Colonic mucosa (tissue), 4 donors: ENCODE measurements around the gene NDRG4. TPM values are rescaled to one million over a fixed set of nuclear protein-coding genes. Genes with fewer than 3 reads are reported as not detected.

ENCODE experiments used
- DNase-seq: peaks from one replicate; pipeline ENCODE4 v3.0.0-alpha.2; 2020
- H3K27ac ChIP-seq: fragments of 200-600 bp; one replicate; pipeline ENCODE4 v1.8.0; 2021
- H3K27me3 ChIP-seq: fragments of 200-600 bp; one replicate; pipeline ENCODE4 v1.8.0; 2021
- H3K36me3 ChIP-seq: fragments of 200-600 bp; one replicate; pipeline ENCODE4 v1.8.0; 2021
- H3K4me1 ChIP-seq: fragments of 200-600 bp; one replicate; pipeline ENCODE4 v1.8.0; 2021; ENCODE audit warnings: mild to moderate bottlenecking
- H3K4me3 ChIP-seq: fragments of 200-600 bp; one replicate; pipeline ENCODE4 v1.8.0; 2021
- H3K9ac ChIP-seq, 2 donors: one replicate each; pipeline ENCODE4 v1.7.0; 2013; ENCODE audit warnings: control low read depth in 2 of 2, low read depth in 2 of 2, low read length in 2 of 2
- H3K9me3 ChIP-seq: fragments of 200-600 bp; one replicate; pipeline ENCODE4 v1.8.0; 2021
- intact Hi-C: fragments of 100-400 bp; cut with DNase I; formaldehyde crosslinking; loops from one replicate; pipeline ENCODE4 v1.14.1; 2022
- total RNA-seq, 2 donors: library from RNA; stranded (reverse); fragmentation: NEBNext Ultra II Directional in 1 of 2; extraction: Animal tissue kit (Norgen Biotek cat#: 25700) in 1 of 2; gene quantifications; one replicate each; pipeline ENCODE4 v1.2.1, GENCODE V29; 2021
- TF ChIP-seq, protein P1 (sequence below): fragments of 200-600 bp; IDR thresholded peaks from one replicate; pipeline ENCODE4 v1.8.0; 2022; ENCODE audit warnings: antibody characterized with exemption, mild to moderate bottlenecking
- donor health status: healthy.
- donor health status: DM: no; HTN: no; CAD: no.
- donor health status: DM: no; HTN: no; CAD: no.

The NDRG4 gene
- total RNA-seq, 2 donors from 2014 or later, result 3.0 to 9.8 TPM

DNA sequence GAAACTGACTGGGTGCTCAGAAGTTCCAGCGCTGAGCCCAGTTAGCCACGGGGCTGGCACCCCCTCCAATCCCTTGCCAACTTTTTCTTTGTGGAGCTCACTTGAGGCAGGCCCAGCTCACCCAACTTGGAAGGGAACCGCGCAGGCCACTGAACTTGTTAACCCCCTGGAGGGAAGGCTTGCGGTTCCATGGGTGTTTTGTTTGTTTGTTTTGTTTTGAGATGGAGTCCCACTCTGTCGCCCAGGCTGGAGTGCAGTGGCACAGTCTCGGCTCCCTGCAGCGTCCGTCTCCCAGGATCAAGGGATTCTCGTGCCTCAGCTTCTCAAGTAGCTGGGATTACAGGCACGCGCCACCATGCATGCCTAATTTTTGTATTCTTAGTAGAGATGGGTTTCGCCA, 34.1 kb upstream of the NDRG4 start:
- H3K27me3 ChIP-seq, result peaks cover 47% of the 10 kb centered on the region
- DNase-seq, result no peak
- no peak overlapping the region for H3K27ac ChIP-seq
- TF ChIP-seq, protein P1, sequence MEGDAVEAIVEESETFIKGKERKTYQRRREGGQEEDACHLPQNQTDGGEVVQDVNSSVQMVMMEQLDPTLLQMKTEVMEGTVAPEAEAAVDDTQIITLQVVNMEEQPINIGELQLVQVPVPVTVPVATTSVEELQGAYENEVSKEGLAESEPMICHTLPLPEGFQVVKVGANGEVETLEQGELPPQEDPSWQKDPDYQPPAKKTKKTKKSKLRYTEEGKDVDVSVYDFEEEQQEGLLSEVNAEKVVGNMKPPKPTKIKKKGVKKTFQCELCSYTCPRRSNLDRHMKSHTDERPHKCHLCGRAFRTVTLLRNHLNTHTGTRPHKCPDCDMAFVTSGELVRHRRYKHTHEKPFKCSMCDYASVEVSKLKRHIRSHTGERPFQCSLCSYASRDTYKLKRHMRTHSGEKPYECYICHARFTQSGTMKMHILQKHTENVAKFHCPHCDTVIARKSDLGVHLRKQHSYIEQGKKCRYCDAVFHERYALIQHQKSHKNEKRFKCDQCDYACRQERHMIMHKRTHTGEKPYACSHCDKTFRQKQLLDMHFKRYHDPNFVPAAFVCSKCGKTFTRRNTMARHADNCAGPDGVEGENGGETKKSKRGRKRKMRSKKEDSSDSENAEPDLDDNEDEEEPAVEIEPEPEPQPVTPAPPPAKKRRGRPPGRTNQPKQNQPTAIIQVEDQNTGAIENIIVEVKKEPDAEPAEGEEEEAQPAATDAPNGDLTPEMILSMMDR, result no peak
- H3K4me3 ChIP-seq, result no peak overlapping the region
- intact Hi-C loops, result no loop called here
- H3K9me3 ChIP-seq, result no peaks in the 10 kb centered on the region
- no peak overlapping the region for H3K9ac ChIP-seq
- no peaks in the 10 kb centered on the region for H3K36me3 ChIP-seq
- peaks cover 7% of the 10 kb centered on the region for H3K4me1 ChIP-seq

DNA sequence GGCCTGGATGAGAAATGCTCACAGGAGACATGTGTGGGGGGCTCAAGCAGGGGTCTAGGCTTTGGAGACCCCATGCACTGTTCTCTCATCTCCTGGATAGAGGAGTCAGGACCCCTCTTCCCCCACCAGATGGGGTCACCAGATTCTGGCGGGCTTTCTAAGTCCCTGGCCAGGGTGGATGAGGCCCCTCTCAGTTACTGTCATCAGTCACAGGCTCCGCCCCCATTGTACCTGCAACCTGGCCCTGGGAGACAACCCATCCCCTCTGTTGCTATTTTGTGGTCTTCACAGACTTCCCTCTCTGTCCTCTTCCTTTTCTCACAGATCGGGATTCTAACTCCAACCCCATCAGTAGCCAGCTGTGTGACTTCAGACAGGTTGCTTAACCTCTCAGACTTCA, 33.5 kb upstream of the NDRG4 start:
- Histone ChIP-seq H3K36me3 (no peaks in the 10 kb centered on the region), H3K9me3 (no peaks in the 10 kb centered on the region), H3K27me3 (peaks cover 47% of the 10 kb centered on the region), H3K27ac (no peak overlapping the region), H3K4me3 (no peak overlapping the region), H3K9ac (no peak overlapping the region), H3K4me1 (peaks cover 7% of the 10 kb centered on the region)
- no peak for DNase-seq
- intact Hi-C loops, result no loop called here
- TF ChIP-seq, protein P1, result no peak

DNA sequence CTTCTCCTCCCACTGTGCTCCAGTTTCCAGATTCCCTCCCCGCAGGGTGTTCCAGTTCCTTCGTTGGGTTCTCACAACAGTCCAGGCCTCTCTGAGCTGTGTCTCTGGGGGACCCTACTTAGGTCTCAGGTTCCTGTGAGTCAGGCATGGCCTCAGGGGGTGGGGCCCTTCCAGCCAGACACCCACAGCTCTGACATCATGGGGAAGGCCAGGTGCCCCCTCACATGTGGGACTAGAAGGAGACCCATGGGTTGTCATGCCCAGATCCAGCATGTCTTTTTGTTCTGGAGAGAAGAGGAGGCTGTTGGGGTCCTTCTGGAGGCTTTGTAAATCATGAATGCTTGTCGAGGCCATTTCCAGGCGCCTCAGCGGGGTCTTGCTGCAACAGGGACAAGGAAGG, 32.0 kb upstream of the NDRG4 start:
- H3K27me3 ChIP-seq, result peaks cover 37% of the 10 kb centered on the region
- TF ChIP-seq, protein P1, result no peak
- intact Hi-C loops, result no loop called here

GRCh38 chr16:58471209-58471975, 28.6 kb upstream of the NDRG4 start:
- TF ChIP-seq, protein P1, result no peak
- no peak for DNase-seq
- no peaks in the 10 kb centered on the region for H3K9me3 ChIP-seq

More for the DNA sequence above, 32.0 kb upstream of the NDRG4 start:
- Histone ChIP-seq H3K27ac (no peak overlapping the region), H3K36me3 (no peaks in the 10 kb centered on the region), H3K9me3 (no peaks in the 10 kb centered on the region), H3K9ac (no peak overlapping the region), H3K4me1 (peaks cover 7% of the 10 kb centered on the region), H3K4me3 (no peak overlapping the region)
- no peak for DNase-seq

GRCh38 chr16:58472266-58472665, 27.7 kb upstream of the NDRG4 start:
- H3K4me1 ChIP-seq, result no peaks in the 10 kb centered on the region
- no peaks in the 10 kb centered on the region for H3K9me3 ChIP-seq
- intact Hi-C loops, result no loop called here
- no peaks in the 10 kb centered on the region for H3K36me3 ChIP-seq
- TF ChIP-seq, protein P1, result no peak
- DNase-seq, result no peak
- H3K27ac ChIP-seq, result no peak overlapping the region
- H3K9ac ChIP-seq, result no peak overlapping the region
- no peak overlapping the region for H3K4me3 ChIP-seq
- H3K27me3 ChIP-seq, result peaks cover 5% of the 10 kb centered on the region

More at GRCh38 chr16:58471209-58471975, 28.6 kb upstream of the NDRG4 start:
- no peaks in the 10 kb centered on the region for H3K36me3 ChIP-seq
- no peak overlapping the region for H3K27ac ChIP-seq
- H3K4me1 ChIP-seq, result no peaks in the 10 kb centered on the region
- no peak overlapping the region for H3K9ac ChIP-seq
- H3K27me3 ChIP-seq, result peaks cover 5% of the 10 kb centered on the region
- intact Hi-C loops, result no loop called here
- no peak overlapping the region for H3K4me3 ChIP-seq
